OCI-LY7 (cell line): ENCODE measurements around the gene GJB2.

Experiments used
- EZH2phosphoT487 ChIP-seq: fragments of 200-600 bp; sonication (generic); IDR thresholded peaks from 2 replicates; pipeline ENCODE4 v1.6.1; 2018; ENCODE audit warnings: low read depth, borderline replicate concordance, mild to moderate bottlenecking, mixed run types, antibody characterized with exemption, low read length, moderate library complexity, mixed read lengths
- TF ChIP-seq, protein P1 (sequence below): fragments of 200-600 bp; sonication (generic); conservative IDR thresholded peaks from 2 replicates; pipeline ENCODE4 v1.5.1; 2014; ENCODE audit warnings: mild to moderate bottlenecking, antibody characterized with exemption, low read length, moderate library complexity, mixed read lengths

- TF ChIP-seq, protein P1, sequence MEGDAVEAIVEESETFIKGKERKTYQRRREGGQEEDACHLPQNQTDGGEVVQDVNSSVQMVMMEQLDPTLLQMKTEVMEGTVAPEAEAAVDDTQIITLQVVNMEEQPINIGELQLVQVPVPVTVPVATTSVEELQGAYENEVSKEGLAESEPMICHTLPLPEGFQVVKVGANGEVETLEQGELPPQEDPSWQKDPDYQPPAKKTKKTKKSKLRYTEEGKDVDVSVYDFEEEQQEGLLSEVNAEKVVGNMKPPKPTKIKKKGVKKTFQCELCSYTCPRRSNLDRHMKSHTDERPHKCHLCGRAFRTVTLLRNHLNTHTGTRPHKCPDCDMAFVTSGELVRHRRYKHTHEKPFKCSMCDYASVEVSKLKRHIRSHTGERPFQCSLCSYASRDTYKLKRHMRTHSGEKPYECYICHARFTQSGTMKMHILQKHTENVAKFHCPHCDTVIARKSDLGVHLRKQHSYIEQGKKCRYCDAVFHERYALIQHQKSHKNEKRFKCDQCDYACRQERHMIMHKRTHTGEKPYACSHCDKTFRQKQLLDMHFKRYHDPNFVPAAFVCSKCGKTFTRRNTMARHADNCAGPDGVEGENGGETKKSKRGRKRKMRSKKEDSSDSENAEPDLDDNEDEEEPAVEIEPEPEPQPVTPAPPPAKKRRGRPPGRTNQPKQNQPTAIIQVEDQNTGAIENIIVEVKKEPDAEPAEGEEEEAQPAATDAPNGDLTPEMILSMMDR = no peak
- TF ChIP-seq EZH2phosphoT487 = no peak
Observed at GRCh38 chr13:20190076-20190475, 2.7 kb downstream of the GJB2 start.
